ENCODE measurements around the gene CEMIP.

CEMIP gene

GRCh38 chr15:80988148-80988796 lies 209.1 kb downstream of the CEMIP start:
- no peak overlapping the region; the same call in 1 of the 2 replicates for H3K27ac ChIP-seq
- no peak for TF ChIP-seq ZFX (IDR thresholded peaks at IDR 0.05; ENCODE audit: borderline replicate concordance)
- no peak for TF ChIP-seq CTCF (IDR thresholded peaks at IDR 0.05)

GRCh38 chr15:80989081-80989517 lies 209.9 kb downstream of the CEMIP start:
- peak overlapping the region; percentile 73 for H3K27ac ChIP-seq
- TF ChIP-seq CTCF (IDR thresholded peaks at IDR 0.05) (no peak), ZFX (IDR thresholded peaks at IDR 0.05; ENCODE audit: borderline replicate concordance) (no peak)

- H3K27ac ChIP-seq: peak within 1 kb of the TSS; percentile 73
- TF ChIP-seq CTCF (IDR thresholded peaks at IDR 0.05) (no peak), ZFX (IDR thresholded peaks at IDR 0.05; ENCODE audit: borderline replicate concordance) (no peak)
Observed at GRCh38 chr15:80989518-80990478, 210.6 kb downstream of the CEMIP start, which contains the start of gene MESD. Gene MESD (minus strand): TSS chr15:80989819. CDS start chr15:80989791, 28 bp downstream.

- H3K27ac ChIP-seq: no peak overlapping the region
Observed at GRCh38 chr15:80990955-80991354, 211.8 kb downstream of the CEMIP start.

GRCh38 chr15:80991421-80991820 lies 212.3 kb downstream of the CEMIP start:
- no peak overlapping the region for H3K27ac ChIP-seq
- TF ChIP-seq ZFX (IDR thresholded peaks at IDR 0.05; ENCODE audit: borderline replicate concordance) (no peak), CTCF (IDR thresholded peaks at IDR 0.05) (no peak)

More at GRCh38 chr15:80990955-80991354, 211.8 kb downstream of the CEMIP start:
- no peak for TF ChIP-seq CTCF (IDR thresholded peaks at IDR 0.05)
- TF ChIP-seq ZFX (IDR thresholded peaks at IDR 0.05; ENCODE audit: borderline replicate concordance): no peak

- no peak for TF ChIP-seq ZFX (IDR thresholded peaks at IDR 0.05; ENCODE audit: borderline replicate concordance)
- TF ChIP-seq CTCF (IDR thresholded peaks at IDR 0.05): no peak
- H3K27ac ChIP-seq: no peak overlapping the region
Observed at GRCh38 chr15:80992006-80992405, 212.8 kb downstream of the CEMIP start.
